Endothelial cell of umbilical vein (primary cell): Measurements from ENCODE around the gene HTRA1. TPM values are rescaled to one million over a fixed set of nuclear protein-coding genes. Genes with fewer than 3 reads are reported as not detected.

ENCODE experiments used
- BruUV-seq: library from RNA; stranded (reverse); fragments of 400-500 nt; replicated peaks from 2 replicates; lab custom pipeline; 2021; lab: Mats Ljungman, UMichigan
- CTCF ChIA-PET: fragments of 300-600, 350-600 bp; sonication (Branson Sonifier 250); formaldehyde crosslinking; loops from one replicate; lab custom pipeline; 2021; ENCODE audit warnings: antibody characterized with exemption, inconsistent platforms; lab: Charles Lee
- POLR2A ChIA-PET: fragments of 300-600, 350-600 bp; sonication (Branson Sonifier 250); formaldehyde crosslinking; loops from one replicate; lab custom pipeline; 2021; ENCODE audit warnings: antibody characterized with exemption, inconsistent platforms; lab: Charles Lee
- DNase-seq: peaks from one replicate; pipeline ENCODE4 v3.0.0-alpha.2; 2011; ENCODE audit warnings: low read depth, low spot score
- FAIRE-seq: peaks from 2 replicates; lab custom pipeline; 2011; peaks lifted over from hg19 to GRCh38; lab: Jason Lieb, UNC
- H2AFZ ChIP-seq: 2 replicates; pipeline ENCODE4 v1.6.0; 2012; ENCODE audit warnings: low read depth, low read length, control low read depth, inconsistent platforms
- H3K27ac ChIP-seq: 2 replicates; pipeline ENCODE4 v1.5.1; 2011; ENCODE audit warnings: low read depth, mild to moderate bottlenecking, control low read depth, low read length, moderate library complexity; ENCODE audit not compliant: insufficient read depth
- H3K27me3 ChIP-seq, 2 experiments: 2 replicates each; pipeline versions ENCODE4 v1.6.0 to v1.6.1; 2011; ENCODE audit warnings: low read length in 2 of 2, mixed read lengths in 1 of 2; ENCODE audit not compliant: control insufficient read depth in 2 of 2, insufficient read depth in 2 of 2
- H3K36me3 ChIP-seq, 2 experiments: 2 replicates in 1 of 2; 3 replicates in 1 of 2; pipeline ENCODE4 v1.5.1; 2011; ENCODE audit warnings: low read length in 2 of 2, mild to moderate bottlenecking in 1 of 2, moderate library complexity in 1 of 2; ENCODE audit not compliant: control insufficient read depth in 2 of 2, insufficient read depth in 2 of 2; ENCODE audit errors: extremely low read depth in 1 of 2
- H3K4me1 ChIP-seq: 3 replicates; pipeline ENCODE4 v1.5.1; 2011; ENCODE audit warnings: mild to moderate bottlenecking, low read length; ENCODE audit not compliant: control insufficient read depth, insufficient read depth; ENCODE audit errors: extremely low read depth
- H3K4me2 ChIP-seq: 2 replicates; pipeline ENCODE4 v1.6.1; 2011; ENCODE audit warnings: low read length, control low read depth, mixed read lengths; ENCODE audit not compliant: insufficient read depth
- H3K4me3 ChIP-seq, 3 experiments: fragments of 200-600 bp in 1 of 3; sonication (generic), shearing (Covaris generic) in 1 of 3; replicated peaks in 1 of 3; 2 replicates each; pipeline ENCODE4 v1.5.1; 2011 to 2016; ENCODE audit warnings: control low read depth in 3 of 3, low read length in 3 of 3, mild to moderate bottlenecking in 2 of 3, inconsistent platforms in 1 of 3, low read depth in 1 of 3, moderate library complexity in 1 of 3; ENCODE audit not compliant: insufficient read depth in 1 of 3
- H3K79me2 ChIP-seq: 2 replicates; pipeline ENCODE4 v1.6.0; 2012; ENCODE audit warnings: low read length, inconsistent platforms; ENCODE audit not compliant: control insufficient read depth, insufficient read depth
- H3K9ac ChIP-seq: replicated peaks from 2 replicates; pipeline ENCODE3; 2011; ENCODE audit warnings: low read length, control low read depth; ENCODE audit not compliant: insufficient read depth; ENCODE audit errors: extremely low read depth
- H3K9me1 ChIP-seq: replicated peaks from 3 replicates; pipeline ENCODE4 v1.6.0; 2011; ENCODE audit warnings: mild to moderate bottlenecking, low read length; ENCODE audit not compliant: control insufficient read depth, insufficient read depth; ENCODE audit errors: extremely low read depth
- H3K9me3 ChIP-seq: replicated peaks from 2 replicates; pipeline ENCODE4 v1.5.1; 2012; ENCODE audit warnings: low read length, inconsistent platforms; ENCODE audit not compliant: control insufficient read depth, insufficient read depth
- H4K20me1 ChIP-seq: replicated peaks from 2 replicates; pipeline ENCODE3; 2011; ENCODE audit warnings: mild to moderate bottlenecking, low read length; ENCODE audit not compliant: control insufficient read depth, insufficient read depth; ENCODE audit errors: extremely low read depth
- EZH2 ChIP-seq: IDR thresholded peaks from 2 replicates; pipeline ENCODE4 v1.6.1; 2012; ENCODE audit warnings: borderline replicate concordance, low read depth, mild to moderate bottlenecking, moderate library complexity, low read length, inconsistent platforms; ENCODE audit not compliant: severe bottlenecking
- FOS ChIP-seq: IDR thresholded peaks from 2 replicates; pipeline ENCODE4 v1.6.1; 2011; ENCODE audit warnings: mild to moderate bottlenecking, low read length, moderate library complexity, borderline replicate concordance; ENCODE audit not compliant: insufficient read depth
- GATA2 ChIP-seq: IDR thresholded peaks from 2 replicates; pipeline ENCODE4 v1.7.0; 2011; ENCODE audit warnings: low read depth, mild to moderate bottlenecking, moderate library complexity, mixed read lengths, low read length; ENCODE audit not compliant: insufficient read length, insufficient read depth
- JUN ChIP-seq: IDR thresholded peaks from 2 replicates; pipeline ENCODE4 v1.6.1; 2011; ENCODE audit warnings: borderline replicate concordance, low read depth; ENCODE audit not compliant: insufficient read length, insufficient read depth
- MYC ChIP-seq: IDR thresholded peaks from one replicate; pipeline ENCODE4 v1.6.1; 2011; ENCODE audit warnings: mild to moderate bottlenecking, low read depth, low read length
- POLR2A ChIP-seq: IDR thresholded peaks from 2 replicates; pipeline ENCODE4 v1.6.1; 2012; ENCODE audit warnings: low read depth, mild to moderate bottlenecking, control low read depth, low read length
- POLR2AphosphoS5 ChIP-seq: IDR thresholded peaks from 2 replicates; pipeline ENCODE4 v1.6.1; 2012; ENCODE audit warnings: low read depth, mild to moderate bottlenecking, control low read depth, low read length, moderate library complexity; ENCODE audit not compliant: insufficient read depth
- dilution Hi-C: fragments of 300-500 bp; cut with MboI; formaldehyde crosslinking; loops from one replicate; pipeline ENCODE4 v1.15.0; 2019; ENCODE audit warnings: low sequenced_read_pairs; ENCODE audit not compliant: extremely low pct_ligation_motif_present
- intact Hi-C: fragments of 100-400 bp; cut with micrococcal nuclease; formaldehyde crosslinking; loops from one replicate; pipeline ENCODE4 v1.10.0; 2022
- polyA plus RNA-seq, 4 experiments: library from polyadenylated mRNA; depleted of rRNA in 3 of 4; stranded (reverse) in 3 of 4; unstranded in 1 of 4; fragments of >200 nt; gene quantifications; 2 replicates each; pipeline versions ENCODE4 v1.2.1 to v1.2.3, GENCODE V29; 2011 to 2012; ENCODE audit warnings: missing spikeins in 1 of 4
- total RNA-seq: library from RNA; stranded (reverse); gene quantifications from 2 replicates; pipeline ENCODE4 v1.2.3, GENCODE V29; 2021
- TF ChIP-seq, protein P1 (sequence below): IDR thresholded peaks from 2 replicates; pipeline ENCODE4 v1.6.1; 2011; ENCODE audit not compliant: insufficient read depth, insufficient read length
- TF ChIP-seq, protein P2 (sequence below), 2 donors: IDR thresholded peaks; 1 replicate in 1 of 2; 2 replicates in 1 of 2; pipeline ENCODE4 v1.5.1; 2011; ENCODE audit warnings: low read length in 2 of 2, mild to moderate bottlenecking in 2 of 2, moderate library complexity in 2 of 2, control low read depth in 1 of 2, inconsistent platforms in 1 of 2, low read depth in 1 of 2; ENCODE audit not compliant: insufficient read depth in 1 of 2; ENCODE audit errors: extremely low read depth in 1 of 2

The HTRA1 gene
- total and polyA plus RNA-seq, 2 donors (not counting 3 experiments of a cell fraction or from before 2014, with no cell fraction given) = 192 to 270 TPM

DNA sequence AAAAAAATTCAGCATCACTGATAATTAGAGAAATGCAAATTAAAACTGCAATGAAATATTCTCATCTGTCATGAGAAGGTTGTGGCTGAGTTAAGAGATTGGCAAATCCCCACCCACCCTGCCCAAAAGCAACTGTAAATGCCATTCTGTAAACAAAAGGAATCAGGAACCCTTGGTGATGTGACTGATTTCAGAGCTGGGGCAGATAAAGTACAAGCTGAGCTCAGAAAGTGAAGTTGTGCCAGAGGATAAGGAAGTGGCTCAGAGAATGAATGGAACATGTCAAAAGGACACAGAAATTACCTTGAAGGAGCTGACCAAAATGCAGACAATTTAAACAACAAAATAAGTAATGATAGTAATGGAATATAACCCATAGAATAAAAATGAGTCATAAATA lies 39.6 kb upstream of the HTRA1 start:
- POLR2A ChIA-PET = no interaction called here
- FAIRE-seq (no peak), DNase-seq (peak; percentile 38)

More for the DNA sequence above, 39.6 kb upstream of the HTRA1 start:
- Histone ChIP-seq H3K4me2 (no peak overlapping the region), H3K27me3 (no peaks in the 10 kb centered on the region), H3K9ac (no peak overlapping the region), H3K9me1 (no peaks in the 10 kb centered on the region), H3K36me3 (peaks cover 2 to 15% of the 10 kb centered on the region in 2 experiments), H4K20me1 (no peaks in the 10 kb centered on the region), H3K4me3 (no peak overlapping the region), H3K4me1 (no peaks in the 10 kb centered on the region), H3K79me2 (no peaks in the 10 kb centered on the region), H3K27ac (no peak overlapping the region), H2AFZ (no peak overlapping the region), H3K9me3 (no peaks in the 10 kb centered on the region)
- dilution Hi-C loops (no loop called here), intact Hi-C loops (no loop called here)
- TF ChIP-seq JUN = no peak
- TF ChIP-seq, protein P1, sequence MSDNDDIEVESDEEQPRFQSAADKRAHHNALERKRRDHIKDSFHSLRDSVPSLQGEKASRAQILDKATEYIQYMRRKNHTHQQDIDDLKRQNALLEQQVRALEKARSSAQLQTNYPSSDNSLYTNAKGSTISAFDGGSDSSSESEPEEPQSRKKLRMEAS = no peak
- TF ChIP-seq FOS = no peak
- TF ChIP-seq EZH2 = no peak
- no peak for TF ChIP-seq MYC
- TF ChIP-seq POLR2A = no peak
- TF ChIP-seq POLR2AphosphoS5 = no peak
- TF ChIP-seq, protein P2, sequence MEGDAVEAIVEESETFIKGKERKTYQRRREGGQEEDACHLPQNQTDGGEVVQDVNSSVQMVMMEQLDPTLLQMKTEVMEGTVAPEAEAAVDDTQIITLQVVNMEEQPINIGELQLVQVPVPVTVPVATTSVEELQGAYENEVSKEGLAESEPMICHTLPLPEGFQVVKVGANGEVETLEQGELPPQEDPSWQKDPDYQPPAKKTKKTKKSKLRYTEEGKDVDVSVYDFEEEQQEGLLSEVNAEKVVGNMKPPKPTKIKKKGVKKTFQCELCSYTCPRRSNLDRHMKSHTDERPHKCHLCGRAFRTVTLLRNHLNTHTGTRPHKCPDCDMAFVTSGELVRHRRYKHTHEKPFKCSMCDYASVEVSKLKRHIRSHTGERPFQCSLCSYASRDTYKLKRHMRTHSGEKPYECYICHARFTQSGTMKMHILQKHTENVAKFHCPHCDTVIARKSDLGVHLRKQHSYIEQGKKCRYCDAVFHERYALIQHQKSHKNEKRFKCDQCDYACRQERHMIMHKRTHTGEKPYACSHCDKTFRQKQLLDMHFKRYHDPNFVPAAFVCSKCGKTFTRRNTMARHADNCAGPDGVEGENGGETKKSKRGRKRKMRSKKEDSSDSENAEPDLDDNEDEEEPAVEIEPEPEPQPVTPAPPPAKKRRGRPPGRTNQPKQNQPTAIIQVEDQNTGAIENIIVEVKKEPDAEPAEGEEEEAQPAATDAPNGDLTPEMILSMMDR (IDR thresholded peaks at IDR 0.05; ENCODE audit: extremely low read depth in 1 of 2, insufficient read depth in 1 of 2, low read depth in 1 of 2, low read length in 2 of 2) = no peak
- TF ChIP-seq GATA2 = no peak
- no TSS peak for BruUV-seq
- CTCF ChIA-PET = interaction anchor here (0.8 to 2.1 kb wide), 5 partner anchors 13 to 688 kb away, joined by 3 to 6 read pairs (median 4); no protein-coding TSS in a partner anchor
